ENCODE measurements around the gene GJE1. TPM values are rescaled to one million over a fixed set of nuclear protein-coding genes. Genes with fewer than 3 reads are reported as not detected.

Gene GJE1
- total RNA-seq, 1 donor from 2014 or later: not detected

DNA sequence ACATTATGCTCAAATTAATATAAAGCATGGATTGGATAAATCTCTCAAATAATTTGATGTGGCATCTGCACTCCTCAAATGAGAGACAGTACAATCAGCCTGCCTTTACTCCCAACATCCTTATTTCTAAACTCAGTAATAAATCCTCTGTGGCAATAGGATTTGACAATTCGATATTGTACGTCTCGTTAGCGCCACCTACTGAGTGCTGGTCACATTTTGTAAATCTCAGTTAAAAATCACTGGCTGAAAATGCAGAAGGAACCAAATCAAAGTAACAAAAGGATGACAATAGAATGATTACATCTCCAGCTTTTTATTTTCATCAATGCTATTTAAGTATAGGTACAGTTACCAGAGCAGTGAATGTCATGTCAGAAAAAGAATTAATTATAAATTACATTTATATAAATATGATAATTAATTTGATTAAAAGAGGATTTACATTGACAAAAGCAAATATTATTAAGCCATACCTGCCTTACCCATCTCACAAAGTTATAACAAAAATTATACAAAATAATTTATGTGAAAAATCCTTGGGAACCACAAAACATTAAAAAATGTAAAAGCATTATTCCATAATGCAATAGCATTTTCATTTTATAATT is 20.2 kb upstream of the GJE1 start:
- H3K4me3 ChIP-seq: no peak overlapping the region
- no peak overlapping the region for H3K27ac ChIP-seq
- H3K36me3 Mint-ChIP-seq: no peaks in the 10 kb centered on the region
- no peaks in the 10 kb centered on the region for H3K4me1 Mint-ChIP-seq
- no peak overlapping the region for H3K4me2 ChIP-seq
- H2AFZ ChIP-seq (replicated peaks): no peak overlapping the region
- H3K4me3 Mint-ChIP-seq: no peak overlapping the region
- H3K9me3 Mint-ChIP-seq: no peaks in the 10 kb centered on the region
- H3K79me2 ChIP-seq (ENCODE audit: low read depth): no peaks in the 10 kb centered on the region
- H3K27ac Mint-ChIP-seq: no peak overlapping the region
- no peaks in the 10 kb centered on the region for H3K27me3 ChIP-seq
- H4K20me1 ChIP-seq (ENCODE audit: low read depth): no peaks in the 10 kb centered on the region
- no peaks in the 10 kb centered on the region for H3F3A ChIP-seq (ENCODE audit: low read depth)
- H3K9me3 ChIP-seq (ENCODE audit: low read depth): no peaks in the 10 kb centered on the region
- peaks cover 3% of the 10 kb centered on the region for H3K27me3 Mint-ChIP-seq (ENCODE audit: insufficient read depth, low read depth)
- no peaks in the 10 kb centered on the region for H3K4me1 ChIP-seq
- no peak overlapping the region for H3K9ac ChIP-seq
- DNase-seq (ENCODE audit: low spot score): peak; percentile 89
- no peaks in the 10 kb centered on the region for H3K36me3 ChIP-seq
- TF ChIP-seq EZH2phosphoT487 (IDR thresholded peaks at IDR 0.05): no peak
- TF ChIP-seq, protein P1, sequence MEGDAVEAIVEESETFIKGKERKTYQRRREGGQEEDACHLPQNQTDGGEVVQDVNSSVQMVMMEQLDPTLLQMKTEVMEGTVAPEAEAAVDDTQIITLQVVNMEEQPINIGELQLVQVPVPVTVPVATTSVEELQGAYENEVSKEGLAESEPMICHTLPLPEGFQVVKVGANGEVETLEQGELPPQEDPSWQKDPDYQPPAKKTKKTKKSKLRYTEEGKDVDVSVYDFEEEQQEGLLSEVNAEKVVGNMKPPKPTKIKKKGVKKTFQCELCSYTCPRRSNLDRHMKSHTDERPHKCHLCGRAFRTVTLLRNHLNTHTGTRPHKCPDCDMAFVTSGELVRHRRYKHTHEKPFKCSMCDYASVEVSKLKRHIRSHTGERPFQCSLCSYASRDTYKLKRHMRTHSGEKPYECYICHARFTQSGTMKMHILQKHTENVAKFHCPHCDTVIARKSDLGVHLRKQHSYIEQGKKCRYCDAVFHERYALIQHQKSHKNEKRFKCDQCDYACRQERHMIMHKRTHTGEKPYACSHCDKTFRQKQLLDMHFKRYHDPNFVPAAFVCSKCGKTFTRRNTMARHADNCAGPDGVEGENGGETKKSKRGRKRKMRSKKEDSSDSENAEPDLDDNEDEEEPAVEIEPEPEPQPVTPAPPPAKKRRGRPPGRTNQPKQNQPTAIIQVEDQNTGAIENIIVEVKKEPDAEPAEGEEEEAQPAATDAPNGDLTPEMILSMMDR (IDR thresholded peaks at IDR 0.05): peak; percentile 90

DNA sequence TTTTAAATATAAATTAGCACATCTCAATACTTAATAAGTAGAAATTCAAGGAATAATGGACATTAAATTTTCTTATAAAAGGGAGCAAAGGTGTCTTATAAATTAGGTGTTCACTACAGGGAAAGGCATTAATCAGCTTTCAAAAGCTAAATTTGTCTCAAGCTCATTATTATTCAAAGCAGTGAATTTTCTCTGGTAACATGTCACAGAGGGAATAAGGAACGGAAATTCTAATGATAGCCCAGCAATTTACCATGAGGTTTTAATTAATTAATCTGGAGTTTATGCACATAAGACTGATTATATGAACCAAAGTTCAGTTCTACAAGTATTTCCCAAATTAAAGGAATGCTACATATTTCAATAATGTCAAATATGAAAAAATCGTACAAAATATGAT is 15.4 kb upstream of the GJE1 start:
- Mint-ChIP-seq H3K4me1 (no peaks in the 10 kb centered on the region), H3K27me3 (ENCODE audit: insufficient read depth, low read depth) (no peaks in the 10 kb centered on the region)

DNA sequence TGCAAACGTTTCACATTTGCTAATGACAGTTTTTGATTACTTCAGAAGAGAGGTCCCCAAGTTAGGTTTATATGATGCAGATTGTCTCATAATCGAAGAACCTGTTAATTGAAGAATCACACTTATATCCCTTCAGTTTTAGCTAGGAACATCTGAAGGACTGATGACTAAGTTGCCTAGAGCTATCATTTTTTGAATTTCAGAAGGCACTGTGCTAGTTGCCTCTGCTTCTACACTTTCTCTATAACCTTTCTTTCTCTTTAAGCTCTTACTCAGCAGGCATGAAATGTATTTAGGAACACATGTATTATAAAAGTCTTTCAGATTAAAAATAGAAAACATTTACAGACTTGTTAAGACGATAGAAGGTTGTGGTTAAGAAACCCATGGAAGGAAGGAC is 14.4 kb upstream of the GJE1 start:
- Histone ChIP-seq H3K27ac (no peak overlapping the region), H3K4me2 (no peak overlapping the region), H3F3A (ENCODE audit: low read depth) (no peaks in the 10 kb centered on the region), H2AFZ (replicated peaks) (no peak overlapping the region), H3K27me3 (no peaks in the 10 kb centered on the region), H3K4me3 (no peak overlapping the region), H3K9me3 (ENCODE audit: low read depth) (no peaks in the 10 kb centered on the region), H3K36me3 (no peaks in the 10 kb centered on the region), H3K4me1 (no peaks in the 10 kb centered on the region), H3K79me2 (ENCODE audit: low read depth) (no peaks in the 10 kb centered on the region), H3K9ac (no peak overlapping the region), H4K20me1 (ENCODE audit: low read depth) (no peaks in the 10 kb centered on the region)
- no peaks in the 10 kb centered on the region for H3K9me3 Mint-ChIP-seq
- H3K27me3 Mint-ChIP-seq (ENCODE audit: insufficient read depth, low read depth): no peaks in the 10 kb centered on the region
- no peak overlapping the region for H3K4me3 Mint-ChIP-seq
- H3K4me1 Mint-ChIP-seq: no peaks in the 10 kb centered on the region
- H3K27ac Mint-ChIP-seq: no peak overlapping the region
- no peak for DNase-seq (ENCODE audit: low spot score)
- TF ChIP-seq, protein P1 (IDR thresholded peaks at IDR 0.05): no peak
- TF ChIP-seq EZH2phosphoT487 (IDR thresholded peaks at IDR 0.05): no peak
- TF ChIP-seq EZH2 (IDR thresholded peaks at IDR 0.05): no peak
- no peaks in the 10 kb centered on the region for H3K36me3 Mint-ChIP-seq

More for the DNA sequence above, 15.4 kb upstream of the GJE1 start:
- Mint-ChIP-seq H3K9me3 (no peaks in the 10 kb centered on the region), H3K27ac (no peak overlapping the region), H3K36me3 (no peaks in the 10 kb centered on the region), H3K4me3 (no peak overlapping the region)
- H2AFZ ChIP-seq (replicated peaks): no peak overlapping the region
- no peaks in the 10 kb centered on the region for H3K36me3 ChIP-seq
- H4K20me1 ChIP-seq (ENCODE audit: low read depth): no peaks in the 10 kb centered on the region
- no peak overlapping the region for H3K4me2 ChIP-seq
- H3K9me3 ChIP-seq (ENCODE audit: low read depth): no peaks in the 10 kb centered on the region
- H3F3A ChIP-seq (ENCODE audit: low read depth): no peaks in the 10 kb centered on the region
- TF ChIP-seq EZH2phosphoT487 (IDR thresholded peaks at IDR 0.05) (no peak), EZH2 (IDR thresholded peaks at IDR 0.05) (no peak)
- TF ChIP-seq, protein P1 (IDR thresholded peaks at IDR 0.05): no peak
- DNase-seq (ENCODE audit: low spot score): no peak
- no peak overlapping the region for H3K4me3 ChIP-seq
- no peak overlapping the region for H3K9ac ChIP-seq
- no peaks in the 10 kb centered on the region for H3K79me2 ChIP-seq (ENCODE audit: low read depth)
- no peaks in the 10 kb centered on the region for H3K4me1 ChIP-seq
- no peaks in the 10 kb centered on the region for H3K27me3 ChIP-seq
- no peak overlapping the region for H3K27ac ChIP-seq

Measured in neural progenitor cell (in vitro differentiated cells).